H1 (cell line): Measurements from ENCODE around the gene MMP15. TPM values are rescaled to one million over a fixed set of nuclear protein-coding genes. Genes with fewer than 3 reads are reported as not detected.
A peak's percentile ranks its signal among the peaks of the same experiment; 100 is the strongest.

Experiments
- CTCF ChIA-PET: fragments of 300-600 bp; sonication (Branson Sonifier 250); formaldehyde crosslinking; loops from one replicate; lab custom pipeline; 2021; ENCODE audit not compliant: partially characterized antibody; lab: Charles Lee
- POLR2A ChIA-PET: fragments of 300-600 bp; sonication (Branson Sonifier 250); formaldehyde crosslinking; loops from one replicate; lab custom pipeline; 2021; ENCODE audit warnings: inconsistent platforms; ENCODE audit not compliant: partially characterized antibody; lab: Charles Lee
- DNase-seq, 2 experiments: peaks; one replicate each; pipeline versions ENCODE4 v3.0.0 to v3.0.0-alpha.2; 2010 to 2022; ENCODE audit warnings: low spot score in 2 of 2, low read depth in 1 of 2, mixed read lengths in 1 of 2
- FAIRE-seq: peaks from 2 replicates; lab custom pipeline; 2011; peaks lifted over from hg19 to GRCh38; lab: Jason Lieb, UNC
- H2AFZ ChIP-seq: 2 replicates; pipeline ENCODE4 v1.8.1; 2012; ENCODE audit warnings: low read length, inconsistent platforms
- H2AK5ac ChIP-seq: 2 replicates; pipeline ENCODE4 v1.6.1; 2013; ENCODE audit warnings: low read depth, low read length
- H2BK120ac ChIP-seq: replicated peaks from 2 replicates; pipeline ENCODE3; 2013; ENCODE audit warnings: low read depth, low read length, inconsistent platforms
- H2BK12ac ChIP-seq: 2 replicates; pipeline ENCODE4 v1.6.1; 2013; ENCODE audit warnings: low read depth, low read length
- H2BK15ac ChIP-seq: 2 replicates; pipeline ENCODE4 v1.6.1; 2013; ENCODE audit warnings: low read length
- H2BK20ac ChIP-seq: 2 replicates; pipeline ENCODE4 v1.6.1; 2013; ENCODE audit warnings: low read length
- H2BK5ac ChIP-seq: 2 replicates; pipeline ENCODE4 v1.6.1; 2013; ENCODE audit warnings: low read depth, low read length
- H3K14ac ChIP-seq: 2 replicates; pipeline ENCODE4 v1.6.1; 2013; ENCODE audit warnings: inconsistent platforms; ENCODE audit not compliant: insufficient read length
- H3K18ac ChIP-seq: 2 replicates; pipeline ENCODE4 v1.6.1; 2013; ENCODE audit warnings: low read length; ENCODE audit errors: extremely low read depth
- H3K23ac ChIP-seq: 2 replicates; pipeline ENCODE4 v1.6.1; 2013; ENCODE audit warnings: inconsistent platforms; ENCODE audit not compliant: insufficient read length
- H3K23me2 ChIP-seq: 2 replicates; pipeline ENCODE4 v1.6.1; 2013; ENCODE audit warnings: low read depth, low read length
- H3K27ac ChIP-seq: 2 replicates; pipeline ENCODE4 v1.6.1; 2011; ENCODE audit warnings: low read depth, low read length, inconsistent platforms
- H3K27me3 ChIP-seq, 4 experiments: replicated peaks in 1 of 4; 1 replicate in 1 of 4; 2 replicates in 3 of 4; pipeline versions ENCODE4 v1.6.1 to v1.8.1; 2011 to 2013; ENCODE audit warnings: low read length in 3 of 4, mild to moderate bottlenecking in 3 of 4, inconsistent platforms in 2 of 4, mixed read lengths in 2 of 4, moderate library complexity in 1 of 4; ENCODE audit not compliant: control insufficient read depth in 3 of 4, insufficient read depth in 3 of 4; ENCODE audit errors: extremely low read depth in 1 of 4
- H3K36me3 ChIP-seq, 4 experiments: 2 replicates each; pipeline versions ENCODE4 v1.6.1 to v1.8.1; 2011 to 2013; ENCODE audit warnings: mild to moderate bottlenecking in 4 of 4, low read length in 3 of 4, moderate library complexity in 2 of 4, control low read depth in 1 of 4, inconsistent platforms in 1 of 4; ENCODE audit not compliant: insufficient read depth in 4 of 4, control insufficient read depth in 2 of 4
- H3K4ac ChIP-seq: replicated peaks from 2 replicates; pipeline ENCODE3; 2013; ENCODE audit warnings: low read length, low read depth, mixed read lengths, inconsistent platforms; ENCODE audit not compliant: insufficient read length
- H3K4me1 ChIP-seq, 4 experiments: replicated peaks in 1 of 4; 1 replicate in 1 of 4; 2 replicates in 3 of 4; pipeline versions ENCODE4 v1.6.1 to v1.8.1; 2011 to 2013; ENCODE audit warnings: low read length in 3 of 4, inconsistent platforms in 2 of 4, mixed read lengths in 1 of 4; ENCODE audit not compliant: insufficient read depth in 4 of 4, control insufficient read depth in 3 of 4
- H3K4me2 ChIP-seq, 2 experiments: 2 replicates each; pipeline versions ENCODE4 v1.6.1 to v1.8.1; 2011 to 2013; ENCODE audit warnings: low read depth in 2 of 2, low read length in 2 of 2, control low read depth in 1 of 2, inconsistent platforms in 1 of 2, mild to moderate bottlenecking in 1 of 2; ENCODE audit not compliant: insufficient read depth in 1 of 2
- H3K4me3 ChIP-seq, 4 experiments: fragments of 200-600, 300-600 bp in 1 of 4; sonication (generic), shearing (Covaris generic), sonication (Bioruptor Twin) in 1 of 4; 2 replicates each; pipeline versions ENCODE4 v1.5.1 to v1.8.1; 2011 to 2016; ENCODE audit warnings: low read length in 4 of 4, low read depth in 3 of 4, control low read depth in 2 of 4, inconsistent platforms in 2 of 4, mild to moderate bottlenecking in 2 of 4, mixed read lengths in 1 of 4, moderate library complexity in 1 of 4; ENCODE audit not compliant: insufficient read depth in 2 of 4; ENCODE audit errors: extremely low read depth in 1 of 4
- H3K56ac ChIP-seq: replicated peaks from 2 replicates; pipeline ENCODE3; 2013; ENCODE audit warnings: low read depth, mild to moderate bottlenecking, mixed read lengths, low read length, inconsistent platforms; ENCODE audit not compliant: insufficient read length
- H3K79me1 ChIP-seq: 2 replicates; pipeline ENCODE4 v1.6.1; 2013; ENCODE audit warnings: low read depth, low read length, control low read depth
- H3K79me2 ChIP-seq, 2 experiments: 2 replicates each; pipeline versions ENCODE4 v1.6.1 to v1.8.1; 2012 to 2013; ENCODE audit warnings: low read length in 2 of 2, mild to moderate bottlenecking in 2 of 2, inconsistent platforms in 1 of 2; ENCODE audit not compliant: insufficient read depth in 2 of 2, control insufficient read depth in 1 of 2
- H3K9ac ChIP-seq, 4 experiments: replicated peaks in 1 of 4; 1 replicate in 1 of 4; 2 replicates in 3 of 4; pipeline versions ENCODE4 v1.6.1 to v1.8.1; 2011 to 2013; ENCODE audit warnings: low read depth in 3 of 4, low read length in 3 of 4, control low read depth in 2 of 4, mild to moderate bottlenecking in 2 of 4, moderate library complexity in 2 of 4, inconsistent platforms in 1 of 4; ENCODE audit errors: extremely low read depth in 1 of 4
- H3K9me3 ChIP-seq, 2 experiments: 2 replicates each; pipeline versions ENCODE4 v1.6.1 to v1.8.1; 2012 to 2013; ENCODE audit warnings: mild to moderate bottlenecking in 2 of 2, moderate library complexity in 2 of 2, control low read depth in 1 of 2, inconsistent platforms in 1 of 2, low read depth in 1 of 2, low read length in 1 of 2, mixed read lengths in 1 of 2; ENCODE audit not compliant: insufficient read depth in 2 of 2
- H4K20me1 ChIP-seq, 2 experiments: replicated peaks in 1 of 2; 2 replicates each; pipeline versions ENCODE3 to v1.8.1; 2011 to 2013; ENCODE audit warnings: inconsistent platforms in 2 of 2, low read length in 2 of 2, mild to moderate bottlenecking in 1 of 2; ENCODE audit not compliant: insufficient read depth in 2 of 2, control insufficient read depth in 1 of 2
- H4K5ac ChIP-seq: 2 replicates; pipeline ENCODE4 v1.6.1; 2013; ENCODE audit warnings: low read length, low read depth, mixed read lengths, inconsistent platforms; ENCODE audit not compliant: insufficient read length
- H4K8ac ChIP-seq: 2 replicates; pipeline ENCODE4 v1.8.0; 2013; ENCODE audit warnings: mild to moderate bottlenecking, moderate library complexity, low read length, inconsistent platforms; ENCODE audit not compliant: insufficient read depth; ENCODE audit errors: extremely low read depth
- H4K91ac ChIP-seq: replicated peaks from 2 replicates; pipeline ENCODE3; 2013; ENCODE audit warnings: low read length, mixed read lengths, inconsistent platforms; ENCODE audit not compliant: insufficient read length
- EGR1 ChIP-seq: IDR thresholded peaks from 2 replicates; pipeline ENCODE4 v1.6.1; 2011; ENCODE audit warnings: low read depth, low read length, borderline replicate concordance
- RAD21 ChIP-seq, 2 experiments: IDR thresholded peaks in 1 of 2; conservative IDR thresholded peaks in 1 of 2; 2 replicates each; pipeline ENCODE4 v1.6.1; 2011; ENCODE audit warnings: low read depth in 2 of 2, low read length in 2 of 2, improper control_type of control experiment in 1 of 2, inconsistent platforms in 1 of 2, mild to moderate bottlenecking in 1 of 2, moderate library complexity in 1 of 2
- WGBS, 2 experiments: shearing (Covaris generic) in 1 of 2; methylation state at CpG; one replicate each; pipeline versions ENCODE4 v1.1.6 to v1.1.7; 2013 to 2015; ENCODE audit warnings: low lambda C conversion rate in 2 of 2, mixed read lengths in 2 of 2, inconsistent platforms in 1 of 2, low coverage in 1 of 2, missing lambda C conversion rate in 1 of 2; ENCODE audit not compliant: insufficient replicate concordance in 2 of 2, insufficient coverage in 1 of 2, insufficient read length in 1 of 2; ENCODE audit errors: extremely low coverage in 1 of 2, missing lambda C conversion rate in 1 of 2; 5-methylcytosine and 5-hydroxymethylcytosine counted together
- polyA plus RNA-seq, 7 experiments: library from polyadenylated mRNA; depleted of rRNA in 3 of 7; stranded (reverse) in 5 of 7; unstranded in 2 of 7; fragments of >200 nt in 5 of 7; fragments of 200-250 nt in 2 of 7; gene quantifications; 1 replicate in 5 of 7; 2 replicates in 1 of 7; 4 replicates in 1 of 7; pipeline versions ENCODE4 v1.2.1 to v1.2.3, GENCODE V29; 2011 to 2013; ENCODE audit warnings: missing spikeins in 2 of 7, mixed read lengths in 2 of 7
- total RNA-seq: library from RNA; stranded (reverse); fragmentation: NEBNext Ultra II Directional; extraction: Animal tissue kit (Norgen Biotek cat#: 25700); gene quantifications from 2 replicates; pipeline ENCODE4 v1.2.1, GENCODE V29; 2021

The MMP15 gene
- total and polyA plus RNA-seq, 2 of the 8 experiments (the other 6 are each of a cell fraction or from before 2014, with no cell fraction given) = 38.5 to 42.2 TPM

DNA sequence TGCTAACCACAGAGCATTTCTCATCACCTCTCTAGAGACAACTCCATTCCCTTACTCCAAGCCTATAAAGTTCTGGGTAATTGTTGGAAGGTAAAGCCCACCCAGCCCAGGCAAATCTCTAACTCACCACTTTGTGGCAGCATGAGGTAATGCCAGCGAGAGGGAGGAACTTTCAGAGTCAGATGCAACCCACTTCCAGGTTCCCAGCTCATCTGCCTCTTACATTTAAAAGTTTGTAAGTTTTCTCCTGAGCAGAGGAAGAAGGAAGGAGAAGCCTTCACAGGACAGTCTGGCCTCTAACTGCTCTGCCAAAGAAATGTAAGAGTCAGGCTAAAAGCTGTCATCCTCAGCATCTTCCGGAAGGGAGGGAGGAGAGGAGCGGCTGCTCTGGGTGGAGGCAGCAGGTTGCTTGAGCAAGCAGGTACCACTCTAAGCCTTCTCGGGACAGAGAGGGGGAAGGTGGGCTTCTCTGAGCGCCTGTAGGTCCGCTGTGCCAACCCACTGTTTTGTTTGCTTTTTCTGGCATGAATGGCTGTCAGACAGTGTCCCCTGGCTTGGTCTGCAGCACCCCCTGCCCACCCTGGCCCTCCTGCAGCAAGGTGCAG, 26.1 kb upstream of the MMP15 start:
- Histone ChIP-seq H2BK5ac (no peak overlapping the region), H3K4me1 (peaks cover 5 to 8% (median 7%) of the 10 kb centered on the region in 4 experiments; a peak in 6 of 7 replicates), H2AFZ (no peak overlapping the region), H3K27me3 (peaks cover 0 to 3% (median 0%) of the 10 kb centered on the region in 4 experiments; a peak in 2 of 7 replicates), H3K9ac (peak overlapping the region in 3 of 4 experiments; percentile 19 to 86 (median 20); a peak in 4 of 7 replicates), H3K18ac (no peak overlapping the region), H2BK12ac (no peak overlapping the region), H4K91ac (no peak overlapping the region), H3K4me2 (peak overlapping the region; percentile 76 to 79), H3K79me2 (no peaks in the 10 kb centered on the region; a peak in 1 of 4 replicates), H4K20me1 (peaks cover 0 to 7% of the 10 kb centered on the region in 2 experiments), H3K9me3 (no peaks in the 10 kb centered on the region), H3K4ac (no peak overlapping the region), H3K4me3 (peak overlapping the region; percentile 52 to 96 (median 76)), H4K5ac (no peak overlapping the region), H2BK20ac (no peak overlapping the region), H3K36me3 (peaks cover 2 to 15% (median 7%) of the 10 kb centered on the region in 4 experiments; a peak in 6 of 8 replicates), H3K27ac (no peak overlapping the region), H2BK15ac (no peak overlapping the region), H2AK5ac (no peak overlapping the region), H3K23ac (no peak overlapping the region), H3K56ac (no peak overlapping the region), H4K8ac (no peak overlapping the region), H3K79me1 (no peaks in the 10 kb centered on the region), H3K14ac (no peak overlapping the region), H2BK120ac (no peak overlapping the region), H3K23me2 (peaks cover 7% of the 10 kb centered on the region)
- ChIA-PET CTCF (interaction anchor here (0.6 to 26.3 kb wide), 18 partner anchors 10 to 228 kb away, joined by 3 to 305 read pairs (median 4); a partner anchor contains a TSS), POLR2A (interaction anchor here (0.5 to 2.2 kb wide), 5 partner anchors 9 to 272 kb away, joined by 3 to 7 read pairs (median 3); no protein-coding TSS in a partner anchor)
- WGBS, 2 experiments = 38% methylated on average over 6 of the region's 6 CpGs; no CpG with 5 or more reads in 1 of the 2 experiments
- FAIRE-seq (no peak), DNase-seq (no peak)
- TF ChIP-seq RAD21 (IDR thresholded peaks at IDR 0.05 in 1 of 2, conservative IDR thresholded peaks at IDR 0.05 in 1 of 2; ENCODE audit: low read depth in 2 of 2, low read length in 2 of 2) = peak; percentile 14 to 18; a peak in 2 of 4 replicates
- no peak for TF ChIP-seq EGR1
